ENCODE data around the gene GSDMA. TPM values are rescaled to one million over a fixed set of nuclear protein-coding genes. Genes with fewer than 3 reads are reported as not detected.

GSDMA gene
- total RNA-seq, 2 experiments from 2014 or later: 0.98 to 1.1 TPM

- ATAC-seq: peak; percentile 2
- Mint-ChIP-seq H3K36me3 (ENCODE audit: low read depth) (peaks cover 18% of the 10 kb centered on the region), H3K9me3 (ENCODE audit: low read depth) (no peaks in the 10 kb centered on the region), H3K4me1 (peaks cover 31% of the 10 kb centered on the region), H3K27ac (peak overlapping the region; percentile 90), H3K27me3 (peaks cover 4% of the 10 kb centered on the region), H3K4me3 (peak overlapping the region; percentile 94)
- intact Hi-C loops (cut with DNase I, micrococcal nuclease): loop anchor here (1.0 to 10.0 kb wide), 21 partner anchors 21 to 1127 kb away; partner anchors contain the start of genes CDK12 (in 2 of the 2), LRRC3C (in 2 of the 2), ORMDL3 (in 2 of the 2) and CASC3 (in 1 of the 2)
- CTCF ChIA-PET: interaction anchor here (0.7 to 7.4 kb wide), 17 partner anchors 14 to 358 kb away, joined by 3 to 87 read pairs (median 3); partner anchors contain the start of genes GSDMA, LRRC3C, MED24 and MIEN1
- DNase-seq: peak; percentile 31
- POLR2A ChIA-PET: interaction anchor here (0.7 to 1.2 kb wide), 6 partner anchors 21 to 360 kb away, joined by 3 to 5 read pairs (median 4); partner anchors contain the start of genes LRRC3C and ORMDL3
Measured at GRCh38 chr17:39979893-39980350, 17.1 kb downstream of the GSDMA start.

DNA sequence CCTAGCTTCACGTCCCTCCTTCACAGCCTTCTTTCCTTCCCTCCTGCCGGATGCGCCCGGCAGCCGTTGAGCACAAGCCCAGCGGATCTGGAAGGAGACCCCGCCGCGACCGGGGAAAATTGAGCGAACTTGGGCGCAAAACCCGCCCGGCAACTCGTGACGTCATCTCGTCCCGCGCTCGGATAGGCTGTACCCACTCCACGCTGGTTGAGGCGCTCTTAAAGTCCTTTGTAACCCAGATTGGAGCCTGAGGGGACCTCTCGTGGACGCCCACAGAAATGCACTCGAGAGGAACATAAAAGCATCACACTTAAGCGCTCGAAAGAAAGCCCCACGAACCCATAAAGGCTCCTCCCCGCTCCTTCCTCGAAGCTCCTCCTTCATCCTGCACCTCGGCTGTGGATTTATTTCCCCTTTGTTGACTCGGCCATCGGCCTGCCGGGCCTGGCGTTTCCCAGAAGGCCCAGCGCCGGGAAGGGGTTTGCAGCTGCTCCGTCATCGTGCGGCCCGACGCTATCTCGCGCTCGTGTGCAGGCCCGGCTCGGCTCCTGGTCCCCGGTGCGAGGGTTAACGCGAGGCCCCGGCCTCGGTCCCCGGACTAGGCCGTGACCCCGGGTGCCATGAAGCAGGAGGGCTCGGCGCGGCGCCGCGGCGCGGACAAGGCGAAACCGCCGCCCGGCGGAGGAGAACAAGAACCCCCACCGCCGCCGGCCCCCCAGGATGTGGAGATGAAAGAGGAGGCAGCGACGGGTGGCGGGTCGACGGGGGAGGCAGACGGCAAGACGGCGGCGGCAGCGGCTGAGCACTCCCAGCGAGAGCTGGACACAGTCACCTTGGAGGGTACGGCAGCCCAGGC is 17.8 kb downstream of the GSDMA start, which contains the start of gene PSMD3:
PSMD3 (plus strand) TSS at position 457 of the 856 bp plus-strand sequence; CDS start at position 621, 164 bp downstream.
- Mint-ChIP-seq H3K36me3 (ENCODE audit: low read depth) (peaks cover 23% of the 10 kb centered on the region), H3K4me3 (peak within 1 kb of the TSS; percentile 94), H3K27ac (peak within 1 kb of the TSS; percentile 90), H3K27me3 (peaks cover 4% of the 10 kb centered on the region), H3K9me3 (ENCODE audit: low read depth) (no peaks in the 10 kb centered on the region), H3K4me1 (peaks cover 31% of the 10 kb centered on the region)
- ChIA-PET CTCF (interaction anchor here (0.6 to 7.4 kb wide), 24 partner anchors 8 to 838 kb away, joined by 3 to 87 read pairs (median 3); partner anchors contain the start of genes GSDMA, GSDMB, IKZF3 and LRRC3C), POLR2A (interaction anchor here (0.6 to 1.2 kb wide), 7 partner anchors 22 to 1152 kb away, joined by 3 to 5 read pairs (median 3); partner anchors contain the start of genes LRRC3C and ORMDL3)
- ATAC-seq (peak; percentile 98), DNase-seq (peak; percentile 99)
- intact Hi-C loops (cut with DNase I, micrococcal nuclease): loop anchor here (1.0 to 10.0 kb wide), 21 partner anchors 21 to 1127 kb away; partner anchors contain the start of genes CDK12 (in 2 of the 2), LRRC3C (in 2 of the 2), ORMDL3 (in 2 of the 2) and CASC3 (in 1 of the 2)

DNA sequence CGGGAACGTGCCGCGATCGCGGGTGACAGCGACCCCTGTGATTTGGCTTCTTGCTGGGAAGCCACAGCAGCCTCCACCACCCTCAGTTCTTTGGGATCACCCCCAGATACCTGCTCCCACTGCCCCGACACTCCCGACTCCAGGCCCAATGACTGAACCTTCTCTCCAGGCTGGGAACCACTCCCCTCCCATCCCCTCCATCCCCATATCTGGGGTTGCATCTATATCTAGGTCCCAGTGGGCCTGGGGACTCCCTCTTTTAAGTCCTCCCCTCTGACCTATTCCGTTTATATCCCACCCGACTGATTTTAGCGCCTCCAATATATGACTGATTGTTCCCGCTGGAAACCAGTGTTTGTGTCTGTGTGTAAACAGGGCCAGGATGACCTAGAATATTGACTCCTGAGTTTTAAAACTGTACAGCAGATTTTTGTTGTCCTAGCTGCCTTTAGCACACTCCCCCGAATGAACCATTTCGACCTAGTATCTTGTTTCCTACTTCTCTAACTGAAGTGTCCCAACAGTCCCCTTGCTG is 18.5 kb downstream of the GSDMA start:
- ATAC-seq (no peak), DNase-seq (no peak)
- Mint-ChIP-seq H3K4me1 (peaks cover 31% of the 10 kb centered on the region), H3K36me3 (ENCODE audit: low read depth) (peaks cover 29% of the 10 kb centered on the region), H3K27ac (peak overlapping the region; percentile 90), H3K4me3 (peak overlapping the region; percentile 94), H3K9me3 (ENCODE audit: low read depth) (no peaks in the 10 kb centered on the region), H3K27me3 (peaks cover 4% of the 10 kb centered on the region)
- ChIA-PET POLR2A (interaction anchor here (0.6 to 1.2 kb wide), 4 partner anchors 22 to 1153 kb away, joined by 3 to 5 read pairs (median 4); no protein-coding TSS in a partner anchor), CTCF (interaction anchor here (0.6 to 7.4 kb wide), 19 partner anchors 9 to 837 kb away, joined by 3 to 87 read pairs (median 3); partner anchors contain the start of genes GSDMB, IKZF3, LRRC3C and MIEN1)
- intact Hi-C loops (cut with DNase I, micrococcal nuclease): loop anchor here (2.0 to 10.0 kb wide), 3 partner anchors 294 to 516 kb away; partner anchors contain the start of gene CDK12 (in 1 of the 2)

GRCh38 chr17:39981766-39982375 is 19.1 kb downstream of the GSDMA start:
- no peak for ATAC-seq
- Mint-ChIP-seq H3K4me1 (peaks cover 31% of the 10 kb centered on the region), H3K9me3 (ENCODE audit: low read depth) (no peaks in the 10 kb centered on the region), H3K27me3 (peaks cover 4% of the 10 kb centered on the region), H3K4me3 (peak overlapping the region; percentile 94), H3K36me3 (ENCODE audit: low read depth) (peaks cover 35% of the 10 kb centered on the region), H3K27ac (peak overlapping the region; percentile 90)
- ChIA-PET POLR2A (interaction anchor here (0.6 kb wide), 1 partner anchor 23 kb away, joined by 3 read pairs; no protein-coding TSS in a partner anchor), CTCF (interaction anchor here (0.7 to 4.5 kb wide), 4 partner anchors 15 to 360 kb away, joined by 3 to 23 read pairs (median 3); partner anchors contain the start of gene MED24)
- no peak for DNase-seq
- intact Hi-C loops (cut with DNase I, micrococcal nuclease): loop anchor here (2.0 to 10.0 kb wide), 3 partner anchors 295 to 517 kb away; partner anchors contain the start of gene CDK12 (in 1 of the 2)

- intact Hi-C loops (cut with DNase I, micrococcal nuclease): loop anchor here in 1 of 2 experiments (10.0 kb wide), 1 partner anchor 524 kb away; the partner anchor contains the start of gene CDK12
- CTCF ChIA-PET: no interaction called here
- no peak overlapping the region for H3K4me3 Mint-ChIP-seq
- POLR2A ChIA-PET: no interaction called here
- no peaks in the 10 kb centered on the region for H3K9me3 Mint-ChIP-seq (ENCODE audit: low read depth)
- ATAC-seq: no peak
- peaks cover 78% of the 10 kb centered on the region for H3K36me3 Mint-ChIP-seq (ENCODE audit: low read depth)
- H3K4me1 Mint-ChIP-seq: peaks cover 6% of the 10 kb centered on the region
- DNase-seq: no peak
- H3K27ac Mint-ChIP-seq: peak overlapping the region; percentile 24
- no peaks in the 10 kb centered on the region for H3K27me3 Mint-ChIP-seq
Measured at GRCh38 chr17:39988206-39988810, 25.5 kb downstream of the GSDMA start.

DNA sequence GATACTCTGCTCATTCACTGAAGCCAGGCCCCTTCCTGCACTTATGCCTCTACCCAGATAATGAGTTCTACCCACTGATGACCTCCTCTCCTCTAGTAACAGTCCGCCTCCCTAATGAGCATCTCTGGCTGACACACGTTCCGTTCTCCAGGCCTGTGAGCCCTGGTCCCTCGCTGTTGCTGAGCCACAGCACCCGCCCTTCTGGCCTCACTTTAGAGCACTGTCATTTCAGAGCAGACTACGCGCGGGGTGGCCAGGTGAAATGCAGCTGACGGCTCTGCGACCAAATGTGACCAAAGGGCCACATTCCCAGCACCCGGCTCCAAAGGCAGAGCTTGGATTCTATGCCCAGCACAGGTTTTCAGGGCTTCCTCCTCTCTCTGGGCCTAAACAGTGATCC is 31.6 kb downstream of the GSDMA start:
- CTCF ChIA-PET: interaction anchor here (1.0 to 1.4 kb wide), 2 partner anchors 31 to 197 kb away, joined by 3 read pairs; no protein-coding TSS in a partner anchor
- Mint-ChIP-seq H3K4me1 (peaks cover 6% of the 10 kb centered on the region), H3K36me3 (ENCODE audit: low read depth) (peaks cover 63% of the 10 kb centered on the region), H3K9me3 (ENCODE audit: low read depth) (no peaks in the 10 kb centered on the region), H3K27me3 (no peaks in the 10 kb centered on the region), H3K4me3 (no peak overlapping the region), H3K27ac (no peak overlapping the region)
- POLR2A ChIA-PET: no interaction called here
- DNase-seq (no peak), ATAC-seq (no peak)
- intact Hi-C loops (cut with DNase I, micrococcal nuclease): no loop called here

- POLR2A ChIA-PET: no interaction called here
- Mint-ChIP-seq H3K4me1 (peaks cover 8% of the 10 kb centered on the region), H3K36me3 (ENCODE audit: low read depth) (peaks cover 58% of the 10 kb centered on the region), H3K9me3 (ENCODE audit: low read depth) (no peaks in the 10 kb centered on the region), H3K27me3 (no peaks in the 10 kb centered on the region), H3K4me3 (no peak overlapping the region), H3K27ac (peak overlapping the region; percentile 1)
- intact Hi-C loops (cut with DNase I, micrococcal nuclease): no loop called here
- DNase-seq (no peak), ATAC-seq (no peak)
- CTCF ChIA-PET: no interaction called here
Measured at GRCh38 chr17:39995438-39995837, 32.6 kb downstream of the GSDMA start.

GRCh38 chr17:39996162-39996561 is 33.4 kb downstream of the GSDMA start:
- H3K36me3 Mint-ChIP-seq (ENCODE audit: low read depth): peaks cover 52% of the 10 kb centered on the region
- no peak overlapping the region for H3K27ac Mint-ChIP-seq
- intact Hi-C loops (cut with DNase I, micrococcal nuclease): no loop called here
- ATAC-seq (no peak), DNase-seq (no peak)
- no peaks in the 10 kb centered on the region for H3K9me3 Mint-ChIP-seq (ENCODE audit: low read depth)
- H3K27me3 Mint-ChIP-seq: no peaks in the 10 kb centered on the region
- POLR2A ChIA-PET: no interaction called here
- H3K4me1 Mint-ChIP-seq: peaks cover 8% of the 10 kb centered on the region
- no peak overlapping the region for H3K4me3 Mint-ChIP-seq
- CTCF ChIA-PET: interaction anchor here (0.7 to 0.8 kb wide), 2 partner anchors 14 to 516 kb away, joined by 3 read pairs; no protein-coding TSS in a partner anchor

- Mint-ChIP-seq H3K27me3 (no peaks in the 10 kb centered on the region), H3K27ac (no peak overlapping the region), H3K36me3 (ENCODE audit: low read depth) (peaks cover 48% of the 10 kb centered on the region), H3K9me3 (ENCODE audit: low read depth) (no peaks in the 10 kb centered on the region), H3K4me3 (no peak overlapping the region), H3K4me1 (peaks cover 8% of the 10 kb centered on the region)
- intact Hi-C loops (cut with DNase I, micrococcal nuclease): no loop called here
- ChIA-PET CTCF (interaction anchor here (0.7 to 0.8 kb wide), 2 partner anchors 14 to 517 kb away, joined by 3 read pairs; no protein-coding TSS in a partner anchor), POLR2A (no interaction called here)
- ATAC-seq (no peak), DNase-seq (no peak)
Measured at GRCh38 chr17:39996800-39997199, 34.0 kb downstream of the GSDMA start.

DNA sequence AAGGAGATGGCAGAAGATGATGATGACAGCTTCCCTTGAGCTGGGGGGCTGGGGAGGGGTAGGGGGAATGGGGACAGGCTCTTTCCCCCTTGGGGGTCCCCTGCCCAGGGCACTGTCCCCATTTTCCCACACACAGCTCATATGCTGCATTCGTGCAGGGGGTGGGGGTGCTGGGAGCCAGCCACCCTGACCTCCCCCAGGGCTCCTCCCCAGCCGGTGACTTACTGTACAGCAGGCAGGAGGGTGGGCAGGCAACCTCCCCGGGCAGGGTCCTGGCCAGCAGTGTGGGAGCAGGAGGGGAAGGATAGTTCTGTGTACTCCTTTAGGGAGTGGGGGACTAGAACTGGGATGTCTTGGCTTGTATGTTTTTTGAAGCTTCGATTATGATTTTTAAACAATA is 34.7 kb downstream of the GSDMA start:
- H3K27ac Mint-ChIP-seq: no peak overlapping the region
- POLR2A ChIA-PET: no interaction called here
- ATAC-seq (no peak), DNase-seq (no peak)
- H3K9me3 Mint-ChIP-seq (ENCODE audit: low read depth): no peaks in the 10 kb centered on the region
- intact Hi-C loops (cut with DNase I, micrococcal nuclease): no loop called here
- peaks cover 8% of the 10 kb centered on the region for H3K4me1 Mint-ChIP-seq
- CTCF ChIA-PET: interaction anchor here (0.6 to 1.5 kb wide), 3 partner anchors 171 to 449 kb away, joined by 3 read pairs; no protein-coding TSS in a partner anchor
- H3K36me3 Mint-ChIP-seq (ENCODE audit: low read depth): peaks cover 43% of the 10 kb centered on the region
- H3K27me3 Mint-ChIP-seq: no peaks in the 10 kb centered on the region
- H3K4me3 Mint-ChIP-seq: no peak overlapping the region

All from activated CD4-positive, alpha-beta T cell treated with anti-CD3 and anti-CD28 coated beads for 36 hours (primary cell).